Urothelium cell line (cell line): ENCODE measurements around the gene IL1R1.
"Not testable (repeated sequence)": the region's sequence is repeated elsewhere in the genome, so short reads cannot be mapped to it uniquely, and the experiment has no call there.

Experiments used
- DNase-seq: peaks from one replicate; pipeline ENCODE4 v3.0.0; 2011; ENCODE audit warnings: low spot score, mixed read lengths
- FAIRE-seq: peaks from 2 replicates; lab custom pipeline; 2011; peaks lifted over from hg19 to GRCh38; lab: Jason Lieb, UNC

The IL1R1 gene

DNA sequence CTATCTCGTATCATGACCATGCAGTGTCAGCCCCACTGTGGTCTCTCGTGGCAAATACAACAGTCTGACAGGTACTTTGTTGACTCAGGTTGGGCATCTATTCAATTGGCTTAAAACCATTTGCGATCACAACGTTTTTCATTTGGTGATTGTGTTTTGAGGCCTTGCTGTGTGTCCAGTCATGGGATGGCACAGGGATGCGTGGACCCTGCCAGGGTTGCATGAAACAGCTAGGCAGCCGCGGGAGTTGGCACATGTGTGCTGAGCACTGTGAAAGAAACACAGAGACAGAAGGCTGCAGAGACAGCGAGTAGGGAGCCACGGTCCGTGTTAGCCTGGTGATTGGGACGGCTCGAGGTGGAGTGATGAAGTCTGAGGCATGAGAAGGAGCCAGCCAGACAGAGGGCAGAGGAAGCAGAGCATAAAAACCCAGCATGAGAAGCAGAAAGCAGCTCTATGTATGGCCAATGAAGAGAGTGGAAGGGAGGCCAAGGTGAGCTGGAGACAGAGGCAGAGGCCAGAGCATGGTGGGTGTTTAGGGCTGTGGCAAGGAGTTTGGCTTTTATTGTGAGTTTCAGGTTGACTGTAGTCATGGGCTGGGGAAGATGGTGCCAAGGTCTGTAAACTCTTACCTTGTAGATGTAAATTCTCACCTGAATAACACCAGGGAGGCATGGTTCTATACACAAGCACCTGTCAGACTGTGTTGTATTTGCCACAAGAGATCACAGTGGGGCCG, 31.8 kb upstream of the IL1R1 start:
- FAIRE-seq (no peak), DNase-seq (no peak)

DNA sequence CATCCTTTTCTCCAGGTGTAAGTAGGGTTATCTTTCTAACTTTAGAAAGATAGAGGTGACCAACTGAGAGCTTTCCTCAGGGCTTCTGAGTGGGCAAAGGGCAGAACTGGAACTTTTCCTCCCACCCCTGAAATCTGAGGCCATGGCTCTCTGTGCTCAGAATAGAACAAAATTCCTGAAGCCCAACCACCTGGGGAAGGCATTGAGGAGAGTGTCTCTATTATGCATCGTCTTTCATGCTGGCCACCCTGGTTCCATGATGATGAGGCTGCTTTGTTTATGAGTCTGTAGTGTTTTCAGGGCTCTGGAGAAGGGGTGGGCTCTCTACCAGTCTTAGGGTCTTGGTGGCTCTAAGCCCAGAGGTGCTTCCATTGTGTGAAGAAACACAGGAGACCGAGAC, 30.7 kb upstream of the IL1R1 start:
- DNase-seq (no peak), FAIRE-seq (no peak)

DNA sequence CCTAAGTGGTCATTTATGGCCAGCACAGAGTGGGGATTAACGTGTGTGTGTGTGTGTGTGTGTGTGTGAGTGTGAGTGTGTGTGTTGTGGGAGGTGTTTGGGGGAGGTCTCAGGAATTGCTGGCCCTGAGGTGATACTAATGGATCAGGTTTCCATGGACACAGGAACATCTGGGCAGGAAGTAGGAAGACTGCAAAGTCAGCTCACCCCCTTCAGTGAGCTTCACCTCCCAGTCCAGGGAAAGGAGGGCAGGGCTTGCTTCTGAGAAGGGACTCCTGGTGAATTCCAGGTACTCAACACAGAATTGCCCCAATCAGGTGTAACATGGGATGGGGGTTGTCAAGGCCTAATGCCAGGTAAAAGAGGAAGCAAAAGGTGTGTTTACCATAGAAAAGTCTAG, 30.3 kb upstream of the IL1R1 start:
- FAIRE-seq (no peak), DNase-seq (no peak)

DNA sequence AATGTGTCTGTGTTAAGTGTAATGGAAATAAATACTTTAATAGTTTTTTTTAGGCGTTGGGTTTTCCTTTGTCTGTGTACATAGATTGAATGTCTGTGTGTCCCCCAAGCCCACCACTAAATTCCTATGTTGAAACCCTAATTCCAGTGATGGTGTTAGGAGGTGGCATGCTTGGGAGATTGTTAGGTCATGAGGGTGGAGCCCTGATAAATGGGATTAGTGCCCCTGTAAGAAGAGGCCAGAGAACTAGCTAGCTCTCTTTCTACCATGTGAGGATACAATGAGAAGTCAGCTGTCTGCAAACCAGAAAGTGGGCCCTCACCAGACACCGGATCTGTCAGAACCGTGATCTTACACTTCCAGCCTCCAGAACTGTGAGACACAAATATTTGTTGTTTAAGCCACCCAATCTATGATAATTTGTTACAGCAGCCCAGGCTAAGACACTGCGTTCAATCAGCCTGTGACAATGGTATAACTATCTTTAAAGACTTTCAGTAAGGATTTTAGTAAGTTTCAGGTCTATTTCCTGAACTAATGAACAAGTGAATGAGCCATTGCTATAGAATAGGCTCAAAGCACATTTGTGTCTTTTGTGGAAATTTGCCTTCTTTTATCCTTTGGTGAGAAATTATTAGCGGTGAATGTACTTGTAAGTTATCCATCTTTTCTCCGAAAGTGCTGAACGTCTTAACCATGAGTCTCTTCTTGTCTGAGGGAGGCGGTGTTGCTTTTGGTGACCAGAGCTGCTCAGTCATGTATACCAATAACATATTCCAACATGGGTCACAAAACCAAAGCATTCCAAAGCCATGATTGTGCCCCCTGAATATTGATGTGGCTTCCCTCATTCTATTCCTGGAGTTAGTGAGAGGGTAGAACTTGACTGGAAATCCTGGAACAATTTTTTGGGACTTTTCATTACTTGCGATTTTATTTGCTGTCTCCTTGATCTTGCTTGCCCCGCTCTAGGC, 29.6 kb upstream of the IL1R1 start:
- DNase-seq: no peak
- FAIRE-seq: no peak

DNA sequence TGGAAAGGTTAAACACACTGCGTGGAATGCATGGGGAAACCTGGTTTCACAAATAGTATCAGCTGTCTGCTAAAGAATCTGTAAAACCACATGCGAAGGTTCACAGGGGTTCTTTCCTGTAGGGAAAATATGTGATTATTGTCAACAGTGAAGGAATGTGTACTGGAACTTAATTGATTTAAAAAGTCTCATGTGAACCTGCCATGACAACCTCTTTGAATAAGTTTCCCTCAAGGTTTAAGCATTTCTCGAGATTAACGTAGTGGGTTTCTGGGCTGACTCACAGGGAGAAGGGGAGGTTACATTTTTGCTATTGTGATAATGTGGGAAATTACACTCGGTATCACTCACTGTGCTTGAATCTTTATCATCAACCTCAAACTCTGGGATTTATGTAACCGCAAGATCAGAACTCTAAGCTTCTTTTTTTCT, 28.2 kb upstream of the IL1R1 start:
- DNase-seq (no peak), FAIRE-seq (no peak)

DNA sequence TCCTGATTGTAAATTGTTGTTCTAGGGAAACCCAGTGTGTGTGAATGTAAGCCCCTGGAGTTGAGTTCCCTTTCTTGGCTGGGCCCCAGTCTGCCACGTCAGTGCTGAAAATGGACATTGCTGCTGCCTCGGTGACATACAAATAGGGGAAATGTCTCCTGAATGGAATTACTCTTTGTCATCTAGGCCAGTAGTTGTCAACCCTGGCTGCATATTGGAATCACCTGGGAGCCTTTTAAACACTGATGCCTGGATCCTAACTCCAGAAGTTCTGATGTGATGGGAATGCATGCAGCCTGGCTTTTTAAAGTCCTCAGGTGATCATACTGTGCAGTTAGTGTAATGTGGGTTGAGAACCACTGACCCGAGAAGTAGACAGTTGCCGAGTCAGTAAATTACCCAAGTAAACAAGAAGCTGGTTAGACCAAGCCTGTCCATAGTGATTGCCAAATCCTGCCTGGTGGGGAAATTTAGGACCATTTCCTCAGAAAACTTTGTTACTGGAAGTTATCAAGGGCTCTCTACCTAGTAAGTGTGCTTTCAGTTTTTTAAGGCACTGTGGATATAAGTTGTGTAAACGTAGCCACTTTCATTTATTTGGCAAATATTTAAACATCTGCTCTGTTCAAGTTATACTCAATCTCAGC, 27.6 kb upstream of the IL1R1 start:
- FAIRE-seq: no peak
- DNase-seq: no peak

DNA sequence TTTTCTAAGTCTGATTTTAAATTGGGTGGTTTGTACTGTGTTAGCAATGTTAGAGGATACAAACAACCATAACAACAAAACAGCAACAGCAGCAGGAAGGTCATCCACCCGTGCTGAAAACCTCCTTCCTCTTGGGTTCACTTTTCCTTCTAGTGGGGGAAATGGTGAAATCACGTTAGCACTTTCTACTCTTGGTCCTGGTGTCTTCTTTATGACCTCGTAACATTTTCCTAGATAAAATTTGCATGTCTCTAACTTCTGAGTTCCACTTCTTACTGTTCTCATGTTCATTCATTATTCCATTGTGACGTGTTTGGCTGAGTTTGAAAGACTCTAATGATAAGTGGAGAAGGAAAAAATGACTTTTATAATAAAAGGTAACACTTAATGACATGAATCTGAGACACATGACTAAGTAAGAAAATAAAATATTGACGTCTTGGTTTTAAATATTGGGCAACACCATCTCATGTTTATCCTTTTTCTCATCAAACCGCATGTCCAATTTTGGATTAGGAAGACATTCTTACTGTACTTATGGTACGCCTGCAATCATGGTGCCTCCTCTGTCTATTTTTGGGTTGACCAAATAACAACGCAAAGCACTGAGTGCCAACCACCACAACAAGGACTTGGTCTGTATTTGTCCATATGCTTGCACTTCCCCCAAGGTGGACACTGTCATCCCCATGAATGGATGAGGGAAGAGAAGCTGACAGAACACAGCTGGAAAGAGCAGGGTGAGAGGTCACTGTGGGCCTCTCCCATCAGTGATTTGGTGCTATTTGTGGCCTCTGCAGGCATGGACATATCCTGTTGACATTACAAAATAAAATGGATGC, 25.7 kb upstream of the IL1R1 start:
- FAIRE-seq (no peak), DNase-seq (no peak)

DNA sequence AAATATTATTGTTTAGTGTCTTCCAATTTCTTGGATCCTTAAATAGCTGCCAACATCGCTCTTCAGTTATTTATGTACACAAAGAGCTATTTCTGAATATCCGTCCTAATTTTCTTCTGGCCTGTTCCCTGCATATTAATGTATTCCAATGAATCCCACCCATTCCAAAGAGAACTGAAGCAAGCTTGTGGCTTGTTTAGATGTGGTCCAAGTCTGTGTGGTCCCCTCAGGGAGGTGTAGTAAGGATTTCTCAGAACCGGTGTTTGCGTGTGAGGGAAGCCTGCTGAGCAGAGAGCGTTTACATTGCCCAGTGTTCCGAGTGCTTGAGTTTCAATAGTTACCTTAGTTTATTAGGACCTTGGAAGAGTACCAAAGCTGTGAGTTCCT, 25.1 kb upstream of the IL1R1 start:
- DNase-seq (no peak), FAIRE-seq (no peak)

DNA sequence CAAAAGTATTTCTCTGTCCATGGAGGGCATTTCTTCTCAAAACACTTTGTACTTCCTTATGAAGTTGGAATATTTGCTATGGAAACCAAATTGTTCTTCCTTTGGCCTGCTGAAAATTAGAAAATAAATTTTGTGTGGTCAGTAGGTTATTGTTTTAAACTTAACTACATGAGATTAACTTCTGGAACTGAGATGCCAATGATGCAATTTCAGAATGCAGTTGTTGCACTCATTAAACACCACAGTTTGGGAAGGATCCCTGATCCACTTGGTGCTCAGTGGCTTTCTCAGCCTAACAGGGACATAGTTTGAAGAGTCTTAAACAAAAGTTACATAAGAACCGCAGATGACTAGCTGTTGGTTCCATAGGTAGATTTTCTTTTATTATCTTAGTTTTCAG, 23.3 kb upstream of the IL1R1 start:
- DNase-seq (no peak), FAIRE-seq (no peak)

DNA sequence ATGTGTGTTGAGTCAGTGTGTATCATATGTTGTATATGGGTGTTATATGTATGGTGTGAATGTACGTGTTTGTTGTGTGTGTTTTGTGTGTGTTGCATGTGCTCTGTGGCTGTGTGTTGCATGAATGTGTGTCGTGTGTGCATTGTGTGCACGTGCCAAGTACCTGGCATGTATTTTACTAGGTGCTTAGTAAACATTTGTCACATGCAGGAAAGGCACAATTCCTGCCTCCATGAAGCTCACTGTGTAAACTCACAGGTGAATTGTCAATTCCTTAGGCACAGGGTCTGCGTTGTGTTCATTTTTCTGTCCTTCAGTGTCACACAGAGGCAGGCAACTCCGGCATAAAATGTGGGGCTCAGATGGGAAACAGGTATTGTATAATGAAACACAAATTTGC, 22.3 kb upstream of the IL1R1 start:
- no peak for FAIRE-seq
- DNase-seq: no peak

DNA sequence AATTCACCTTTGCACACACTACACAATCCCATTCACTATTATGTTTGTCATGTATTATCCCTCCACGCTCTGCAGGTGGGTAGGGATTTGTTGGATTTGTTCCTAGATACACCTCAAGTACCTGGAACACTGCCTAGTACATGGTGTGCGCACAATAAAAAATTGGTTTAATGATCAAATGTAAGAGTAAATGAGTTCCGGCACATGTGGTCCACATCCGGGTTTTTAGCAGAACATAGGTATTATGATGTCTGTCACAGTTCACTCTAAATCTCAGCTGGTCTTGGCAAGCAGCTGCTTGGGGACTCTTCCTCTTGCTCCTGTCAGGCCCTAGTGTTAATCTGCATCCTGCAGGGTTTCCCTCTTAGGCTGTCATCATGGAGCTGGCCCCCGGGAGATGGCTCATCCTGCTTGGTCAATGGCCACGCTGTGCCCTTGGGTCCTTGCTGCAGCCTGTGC, 21.8 kb upstream of the IL1R1 start:
- DNase-seq (no peak), FAIRE-seq (no peak)

DNA sequence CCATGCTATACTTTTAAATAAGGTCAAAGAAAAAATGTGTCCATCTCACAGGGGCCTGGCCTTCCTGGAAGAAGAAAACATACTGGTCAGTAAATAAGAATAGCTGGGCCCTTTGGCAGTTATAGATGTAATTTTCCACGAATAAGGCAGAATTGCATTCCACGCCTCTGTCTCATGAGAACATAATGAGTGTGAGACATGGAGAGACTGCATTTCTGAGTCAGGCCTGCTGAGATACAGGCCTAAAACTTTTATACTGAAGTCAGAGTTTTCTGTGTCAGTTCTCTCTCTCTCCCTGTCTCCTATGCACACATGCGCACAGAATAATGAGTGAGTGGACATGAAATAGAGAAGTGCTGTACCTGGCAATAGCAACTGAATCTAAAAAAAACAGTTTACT, 20.4 kb upstream of the IL1R1 start:
- no peak for FAIRE-seq
- no peak for DNase-seq

DNA sequence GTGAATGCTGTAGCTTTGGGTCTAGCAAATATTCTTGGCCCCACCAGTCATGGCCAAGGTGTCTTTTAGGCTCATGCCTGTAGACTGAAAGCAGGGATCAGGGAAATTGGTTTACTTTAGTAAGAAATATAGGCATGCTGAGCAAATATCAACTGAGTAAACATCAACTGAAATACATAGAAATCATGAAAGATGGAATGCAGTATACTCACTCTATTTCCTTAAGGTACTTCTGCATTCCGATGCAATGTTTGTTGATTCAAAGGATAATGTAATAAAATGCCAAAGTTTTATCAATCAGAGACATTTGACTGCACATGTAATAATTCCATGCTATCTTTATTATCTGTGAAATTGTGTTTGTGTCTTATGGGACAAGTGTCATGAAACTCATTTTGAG, 19.6 kb upstream of the IL1R1 start:
- DNase-seq (no peak), FAIRE-seq (no peak)

DNA sequence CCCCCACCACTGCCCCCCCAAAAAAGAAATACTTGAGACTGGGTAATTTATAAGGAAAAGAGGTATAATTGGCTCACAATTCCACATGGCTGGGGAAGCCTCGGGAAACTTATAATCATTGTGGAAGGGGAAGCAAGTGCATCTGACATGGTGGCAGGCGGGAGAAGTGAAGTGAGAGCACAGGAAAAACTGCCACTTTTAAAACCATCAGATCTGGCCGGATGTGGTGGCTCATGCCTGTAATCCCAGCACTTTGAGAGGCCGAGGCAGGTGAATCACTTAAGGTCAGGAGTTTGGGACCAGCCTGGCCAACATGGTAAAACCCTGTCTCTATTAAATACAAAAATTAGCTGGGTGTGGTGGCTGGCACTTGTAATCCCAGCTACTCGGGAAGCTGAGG, 18.1 kb upstream of the IL1R1 start:
- FAIRE-seq, DNase-seq: not testable (repeated sequence)

DNA sequence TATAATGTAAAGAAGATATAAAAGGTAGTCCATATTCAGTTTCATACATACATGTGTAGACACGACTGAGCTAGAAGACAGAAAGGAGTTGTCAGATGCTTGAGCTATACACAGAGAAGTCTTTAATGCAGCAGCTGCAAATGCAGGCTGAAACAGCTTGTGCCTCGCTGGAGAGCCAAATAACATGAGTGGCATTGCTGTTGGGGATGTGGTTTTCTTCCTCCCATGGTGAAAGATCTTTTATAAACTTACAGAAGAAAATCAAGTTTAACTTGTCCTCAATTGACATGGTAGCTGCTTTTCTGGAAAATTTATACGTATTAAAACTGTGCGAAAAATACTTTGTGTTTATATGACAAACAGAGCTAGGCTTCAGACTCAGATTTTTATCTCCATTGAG, 16.4 kb upstream of the IL1R1 start:
- FAIRE-seq (no peak), DNase-seq (no peak)

DNA sequence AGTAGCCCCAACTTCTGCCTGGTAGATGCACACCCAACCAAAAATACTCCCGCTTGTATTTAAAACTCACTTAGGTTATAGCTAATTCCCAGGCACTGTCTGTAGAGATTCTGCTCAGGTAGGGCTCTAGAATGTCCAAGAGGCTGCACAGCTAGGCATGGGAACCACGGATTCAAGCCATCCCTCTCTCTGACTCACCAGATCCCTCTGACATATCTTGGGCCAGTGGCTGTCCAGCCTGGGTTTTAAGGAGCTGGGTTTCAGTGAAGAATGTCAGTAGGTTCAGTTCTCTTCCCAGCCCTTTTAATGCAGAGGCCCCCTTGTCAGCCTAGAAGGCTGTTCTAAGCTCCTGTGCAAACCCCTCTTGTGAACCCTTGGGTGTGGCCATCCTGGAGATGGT, 15.9 kb upstream of the IL1R1 start:
- FAIRE-seq: no peak
- no peak for DNase-seq

DNA sequence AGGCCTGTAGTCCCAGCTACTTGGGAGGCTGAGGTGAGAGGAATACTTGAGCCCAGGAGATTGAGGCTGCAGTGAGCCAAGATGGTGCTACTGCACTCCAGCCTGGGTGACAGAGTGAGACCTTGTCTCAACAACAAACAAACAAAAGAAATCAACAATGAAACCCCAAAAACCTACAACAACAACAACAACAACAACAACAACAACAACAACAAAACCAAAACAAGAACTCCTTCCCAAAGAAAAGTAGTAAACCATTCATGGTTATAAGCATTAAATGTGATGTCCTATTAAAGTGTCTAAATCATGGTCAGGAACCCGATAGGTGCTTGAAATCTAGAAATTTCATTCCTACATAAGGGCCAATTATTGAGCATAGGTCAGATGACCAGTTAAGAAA, 13.5 kb upstream of the IL1R1 start:
- FAIRE-seq (no peak), DNase-seq (no peak)

DNA sequence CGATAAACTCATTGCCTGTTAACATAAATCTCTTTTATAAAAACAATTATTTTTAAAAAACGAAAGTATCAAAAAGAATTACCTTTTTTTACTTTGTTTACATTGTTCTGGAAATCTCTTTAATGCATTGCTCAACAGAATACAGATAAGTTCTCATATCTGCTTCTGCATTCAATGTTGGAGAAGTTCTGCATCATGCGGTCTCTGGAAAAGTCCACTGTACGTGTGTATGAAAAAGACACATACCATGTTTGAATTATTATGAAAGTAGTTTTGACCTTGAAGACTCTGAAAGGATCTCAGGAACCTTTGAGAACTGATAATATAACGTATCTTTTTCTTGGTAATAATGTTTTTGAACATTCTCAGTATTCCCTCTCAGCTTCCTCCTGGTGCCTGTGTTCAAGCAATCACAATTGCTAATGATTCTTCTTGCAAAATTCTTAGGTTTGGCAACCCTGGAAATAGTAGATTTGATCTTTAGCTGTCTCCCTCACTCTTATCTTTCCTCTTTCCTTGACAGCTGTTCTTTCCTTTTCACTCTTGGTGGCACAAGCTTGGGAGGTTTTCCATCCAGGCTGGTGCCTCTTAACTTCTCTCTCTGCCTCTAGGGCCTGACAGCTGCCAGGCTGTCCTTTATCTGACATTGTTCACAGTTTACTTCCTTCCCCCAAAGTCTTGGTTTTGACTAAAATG, 12.4 kb upstream of the IL1R1 start:
- FAIRE-seq (no peak), DNase-seq (no peak)

DNA sequence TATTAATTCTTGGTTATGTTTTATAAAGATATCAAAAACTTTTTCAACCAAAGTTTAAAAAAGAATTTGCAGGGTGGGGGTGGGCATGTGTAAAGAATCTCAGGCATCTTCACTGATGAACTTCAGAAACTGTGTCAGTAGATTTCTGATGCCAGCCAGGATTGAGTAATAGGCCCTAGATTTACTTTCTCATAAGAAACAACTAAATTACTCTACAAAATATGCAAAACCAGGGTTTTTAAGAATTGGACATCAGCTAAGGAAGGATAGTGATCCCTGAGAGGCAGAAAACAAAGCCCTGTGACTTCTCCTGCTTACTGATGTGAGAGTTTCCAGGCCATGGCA, 11.9 kb upstream of the IL1R1 start:
- DNase-seq (no peak), FAIRE-seq (no peak)

DNA sequence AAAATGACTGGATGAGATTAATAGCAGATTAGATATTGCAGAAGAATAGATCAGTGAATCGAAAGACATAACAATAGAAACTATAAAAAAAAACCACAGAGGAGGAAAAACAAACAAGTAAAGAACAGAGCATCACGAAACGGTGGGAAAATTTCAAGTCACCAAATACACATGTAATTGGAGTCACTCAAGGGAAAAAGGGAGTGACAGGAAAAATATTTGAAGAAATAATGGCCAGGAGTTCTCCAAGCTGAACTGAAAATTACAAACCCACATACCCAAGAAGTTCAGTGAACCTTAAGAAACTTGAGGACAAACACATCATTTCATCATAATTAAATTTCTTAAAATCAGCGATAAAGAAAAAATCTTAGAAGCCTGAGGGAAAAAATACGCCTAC, 11.0 kb upstream of the IL1R1 start:
- DNase-seq (no peak), FAIRE-seq (no peak)
